ENCODE data around the gene IL1RAPL2. TPM values are rescaled to one million over a fixed set of nuclear protein-coding genes. Genes with fewer than 3 reads are reported as not detected.
"Not testable (repeated sequence)": the region's sequence is repeated elsewhere in the genome, so short reads cannot be mapped to it uniquely, and the experiment has no call there.

The IL1RAPL2 gene
- total RNA-seq, result 0.50 and 0.58 TPM in 2 replicates
- long read RNA-seq, result 0 reads

DNA sequence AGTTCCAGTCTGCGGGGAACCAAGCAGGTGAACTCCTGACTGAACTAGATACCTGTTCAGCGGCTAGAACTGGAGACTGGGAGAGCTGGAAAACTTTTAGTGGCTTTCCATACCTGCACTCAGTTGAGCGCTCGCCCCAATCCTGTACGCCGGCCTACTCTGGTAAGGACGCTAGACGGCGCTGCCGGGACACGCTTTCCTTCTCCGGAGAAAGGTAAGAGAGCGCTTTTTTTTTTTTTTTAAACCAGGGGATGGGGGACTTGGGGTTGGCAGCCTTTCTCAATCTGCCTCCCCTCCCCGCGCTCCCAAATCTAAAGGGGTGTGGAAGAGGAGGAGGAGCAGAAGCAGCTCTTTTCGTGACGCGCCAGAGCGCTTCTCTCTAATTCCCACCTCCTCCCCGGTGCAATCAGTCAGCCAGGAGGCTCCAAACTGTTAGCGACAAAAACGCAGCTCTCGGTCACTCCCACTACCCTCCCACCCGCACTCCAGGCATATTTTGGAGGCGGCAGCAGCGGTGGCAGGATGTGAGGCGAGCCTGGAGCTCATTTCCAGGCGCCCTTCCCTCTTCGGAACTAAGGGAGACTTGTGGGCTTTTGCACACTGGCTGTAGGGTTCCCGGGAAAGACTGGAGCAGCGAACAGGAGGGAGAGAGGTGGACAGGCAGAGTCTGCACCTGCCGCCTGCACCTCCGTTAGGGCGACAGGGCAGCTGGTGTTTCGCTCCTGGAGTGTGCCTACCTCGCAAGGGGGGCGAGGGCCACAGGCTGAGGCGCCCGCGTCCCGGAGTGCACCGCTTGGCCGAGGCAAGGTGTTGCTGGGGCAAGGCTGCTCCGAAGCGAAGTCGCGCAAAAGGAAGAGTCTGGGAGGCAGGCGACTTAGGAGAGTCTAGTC lies at the start of gene IL1RAPL2:
IL1RAPL2 (plus strand) TSS at position 409 of the 890 bp plus-strand sequence.
- no peaks in the 10 kb centered on the region for H3K36me3 Mint-ChIP-seq (ENCODE audit: low read depth)
- TF ChIP-seq CTCF (conservative IDR thresholded peaks at IDR 0.05), result peak; percentile 71
- no peak within 1 kb of the TSS for H3K27ac Mint-ChIP-seq (ENCODE audit: unreplicated experiment)
- peak within 1 kb of the TSS; percentile 92 for H3K4me3 Mint-ChIP-seq
- peaks cover 3% of the 10 kb centered on the region for H3K9me3 Mint-ChIP-seq
- no peaks in the 10 kb centered on the region for H3K4me1 Mint-ChIP-seq
- peak; percentile 46 for DNase-seq (ENCODE audit: low read depth, low spot score)
- H3K27me3 Mint-ChIP-seq (ENCODE audit: low read depth), result peaks cover 65% of the 10 kb centered on the region

DNA sequence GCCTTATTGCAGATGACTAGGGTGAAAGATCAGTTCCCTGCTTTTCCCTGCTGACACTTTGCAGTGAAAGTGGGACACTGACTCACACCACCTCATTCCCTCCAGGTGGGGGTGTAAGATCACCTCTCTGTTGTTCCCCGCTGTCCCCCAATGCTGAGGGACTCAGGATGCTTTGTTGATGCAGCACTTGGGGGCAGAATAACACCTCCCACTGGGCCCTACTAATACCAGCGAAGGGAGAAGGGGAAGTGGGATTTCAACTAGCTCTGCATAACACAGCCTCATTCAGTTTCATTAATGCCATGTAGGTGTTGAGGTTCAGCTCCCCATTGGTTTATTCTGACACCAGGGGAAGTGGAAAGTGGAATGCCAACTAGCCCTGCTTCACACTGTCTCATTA lies 43.6 kb upstream of the IL1RAPL2 start:
- H3K4me3 Mint-ChIP-seq, result no peak overlapping the region
- H3K27ac Mint-ChIP-seq (ENCODE audit: unreplicated experiment), result no peak overlapping the region
- no peak for TF ChIP-seq CTCF (conservative IDR thresholded peaks at IDR 0.05)
- no peak for DNase-seq (ENCODE audit: low read depth, low spot score)
- H3K36me3 Mint-ChIP-seq (ENCODE audit: low read depth), result no peaks in the 10 kb centered on the region
- H3K9me3 Mint-ChIP-seq, result peaks cover 3% of the 10 kb centered on the region
- H3K4me1 Mint-ChIP-seq, result no peaks in the 10 kb centered on the region
- H3K27me3 Mint-ChIP-seq (ENCODE audit: low read depth), result no peaks in the 10 kb centered on the region

DNA sequence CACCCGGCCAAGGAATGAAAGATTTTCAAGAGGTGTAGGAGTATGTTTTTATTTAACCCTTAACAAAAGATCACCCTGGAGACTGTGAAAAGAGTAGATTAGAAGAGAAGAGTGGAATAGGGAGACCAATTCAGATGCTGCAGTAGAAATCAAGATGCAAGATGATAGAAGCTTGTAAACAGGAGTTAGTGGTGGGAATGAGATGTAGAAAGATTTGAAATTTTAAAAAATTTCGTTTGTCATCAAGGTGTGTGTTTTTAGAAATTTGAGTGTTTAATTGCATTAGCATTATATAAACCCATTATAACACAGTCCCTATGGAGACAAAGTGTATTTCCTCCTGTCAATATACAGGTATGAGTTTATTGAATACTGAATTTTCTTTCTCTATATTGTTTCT lies 42.1 kb upstream of the IL1RAPL2 start:
- Mint-ChIP-seq H3K4me1 (no peaks in the 10 kb centered on the region), H3K36me3 (ENCODE audit: low read depth) (no peaks in the 10 kb centered on the region), H3K9me3 (peaks cover 3% of the 10 kb centered on the region), H3K27me3 (ENCODE audit: low read depth) (no peaks in the 10 kb centered on the region), H3K4me3 (no peak overlapping the region), H3K27ac (ENCODE audit: unreplicated experiment) (no peak overlapping the region)
- no peak for DNase-seq (ENCODE audit: low read depth, low spot score)
- TF ChIP-seq CTCF (conservative IDR thresholded peaks at IDR 0.05), result no peak

DNA sequence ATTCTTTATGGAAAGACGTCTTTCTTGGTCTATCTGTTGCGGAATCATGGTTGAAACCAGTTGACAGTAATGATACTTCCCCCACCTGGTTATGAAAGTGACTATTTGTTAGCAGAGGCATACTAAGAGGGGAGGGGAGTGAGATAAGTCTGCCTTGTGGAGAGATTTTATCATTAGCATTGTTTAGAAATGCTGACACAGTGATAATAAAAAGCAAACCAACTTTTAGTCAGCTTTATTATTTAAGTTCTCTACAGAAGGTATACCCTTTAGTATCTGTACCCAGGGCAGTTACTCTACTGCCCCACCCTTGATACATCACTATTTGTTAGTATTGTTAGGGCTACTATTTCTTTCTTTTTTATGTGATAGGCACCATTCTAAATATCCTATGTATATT lies 26.9 kb upstream of the IL1RAPL2 start:
- TF ChIP-seq CTCF (conservative IDR thresholded peaks at IDR 0.05), result no peak
- H3K4me3 Mint-ChIP-seq, result no peak overlapping the region
- DNase-seq (ENCODE audit: low read depth, low spot score), result no peak
- no peak overlapping the region for H3K27ac Mint-ChIP-seq (ENCODE audit: unreplicated experiment)
- no peaks in the 10 kb centered on the region for H3K36me3 Mint-ChIP-seq (ENCODE audit: low read depth)
- no peaks in the 10 kb centered on the region for H3K4me1 Mint-ChIP-seq
- peaks cover 4% of the 10 kb centered on the region for H3K9me3 Mint-ChIP-seq
- H3K27me3 Mint-ChIP-seq (ENCODE audit: low read depth), result no peaks in the 10 kb centered on the region

DNA sequence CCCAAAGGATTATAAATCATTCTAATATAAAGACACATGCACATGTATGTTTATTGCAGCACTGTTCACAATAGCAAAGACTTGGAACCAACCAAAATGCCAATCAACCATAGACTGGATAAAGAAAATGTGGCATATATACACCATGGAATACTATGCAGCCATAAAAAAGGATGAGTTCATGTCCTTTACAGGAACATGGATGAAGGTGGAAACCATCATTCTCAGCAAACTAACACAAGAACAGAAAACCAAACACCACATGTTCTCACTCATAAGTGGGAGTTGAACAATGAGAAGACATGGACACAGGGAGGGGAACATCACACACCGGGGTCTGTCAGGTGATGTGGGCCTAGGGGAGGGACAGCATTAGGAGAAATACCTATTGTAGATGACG lies 23.6 kb upstream of the IL1RAPL2 start:
- not testable (repeated sequence) for H3K4me1 Mint-ChIP-seq; H3K27ac Mint-ChIP-seq (ENCODE audit: unreplicated experiment); DNase-seq (ENCODE audit: low read depth, low spot score); H3K9me3 Mint-ChIP-seq; H3K4me3 Mint-ChIP-seq; H3K36me3 Mint-ChIP-seq (ENCODE audit: low read depth); H3K27me3 Mint-ChIP-seq (ENCODE audit: low read depth)

GRCh38 chrX:104564335-104564734 lies 1.7 kb upstream of the IL1RAPL2 start:
- peaks cover 3% of the 10 kb centered on the region for H3K9me3 Mint-ChIP-seq
- no peaks in the 10 kb centered on the region for H3K36me3 Mint-ChIP-seq (ENCODE audit: low read depth)
- no peak for DNase-seq (ENCODE audit: low read depth, low spot score)
- H3K27ac Mint-ChIP-seq (ENCODE audit: unreplicated experiment), result no peak overlapping the region
- H3K4me1 Mint-ChIP-seq, result no peaks in the 10 kb centered on the region
- H3K27me3 Mint-ChIP-seq (ENCODE audit: low read depth), result peaks cover 49% of the 10 kb centered on the region
- H3K4me3 Mint-ChIP-seq, result no peak overlapping the region
- no peak for TF ChIP-seq CTCF (conservative IDR thresholded peaks at IDR 0.05)
